Right cardiac atrium (tissue), 5 donors: ENCODE results near the gene KAZN. TPM values are rescaled to one million over a fixed set of nuclear protein-coding genes. Genes with fewer than 3 reads are reported as not detected.
"Not testable (repeated sequence)": the region's sequence is repeated elsewhere in the genome, so short reads cannot be mapped to it uniquely, and the experiment has no call there.

ENCODE experiments used
- ATAC-seq, 2 donors: fragments of 200-7000 bp; cut with Tn5 transposase; one replicate each; pipeline versions ENCODE4 v1.8.0 to v1.9.1; 2020; ENCODE audit warnings: moderate library complexity in 2 of 2, mild to moderate bottlenecking in 1 of 2
- DNase-seq, 3 donors: peaks; one replicate each; pipeline ENCODE4 v3.0.0-alpha.2; 2020
- H3K27ac ChIP-seq: one replicate; pipeline ENCODE4 v1.5.1; 2013; ENCODE audit warnings: mild to moderate bottlenecking, low read length, control low read depth, moderate library complexity
- H3K27me3 ChIP-seq: one replicate; pipeline ENCODE4 v1.6.1; 2013; ENCODE audit not compliant: control insufficient read depth, insufficient read depth
- H3K4me1 ChIP-seq: one replicate; pipeline ENCODE4 v1.6.1; 2013; ENCODE audit warnings: low read length; ENCODE audit not compliant: control insufficient read depth, insufficient read depth
- H3K4me3 ChIP-seq: one replicate; pipeline ENCODE4 v1.5.1; 2013; ENCODE audit warnings: low read length, control low read depth
- H3K9me3 ChIP-seq: one replicate; pipeline ENCODE4 v1.6.1; 2013; ENCODE audit warnings: low read length; ENCODE audit not compliant: control insufficient read depth
- WGBS: extraction: QIAGEN DNeasy Blood & Tissue Kit; methylation state at CpG from one replicate; pipeline ENCODE4 v1.1.7; 2013; 5-methylcytosine and 5-hydroxymethylcytosine counted together
- intact Hi-C, 4 donors: fragments of 100-400 bp; cut with DNase I; formaldehyde crosslinking; loops; one replicate each; pipeline versions ENCODE4 v1.11.0 to v1.14.0; 2022 to 2023
- polyA plus RNA-seq: library from polyadenylated mRNA; stranded (reverse); fragments of 200-250 nt; gene quantifications from one replicate; pipeline ENCODE4 v1.2.3, GENCODE V29; 2013
- total RNA-seq, 4 donors: library from RNA; stranded (reverse); fragmentation: NEBNext Ultra II Directional; extraction: Animal tissue kit (Norgen Biotek cat#: 25700); gene quantifications; one replicate each; pipeline ENCODE4 v1.2.1, GENCODE V29; 2021
- donor health status: healthy with polysubstance abuse.
- donor health status: DM: no; HTN: yes; CAD: no.
- donor health status: DM: no; HTN: no; CAD: no.
- donor health status: DM: no; HTN: yes; CAD: no; lungs with severe emphysema.
- donor health status: DM: yes; HTN: yes; CAD: no.

KAZN gene
- total and polyA plus RNA-seq, 5 donors = 3.7 to 14.9 (median 12.7) TPM

GRCh38 chr1:14954930-14955329 lies 356.4 kb downstream of the KAZN start:
- DNase-seq (no peak), ATAC-seq (no peak)
- no peaks in the 10 kb centered on the region for H3K27me3 ChIP-seq
- intact Hi-C loops = no loop called here
- H3K9me3 ChIP-seq = no peaks in the 10 kb centered on the region
- 98% methylated on average over 10 of the region's 10 CpGs for WGBS
- H3K27ac ChIP-seq = no peak overlapping the region
- no peaks in the 10 kb centered on the region for H3K4me1 ChIP-seq
- no peak overlapping the region for H3K4me3 ChIP-seq

GRCh38 chr1:14955402-14955801 lies 356.9 kb downstream of the KAZN start:
- Histone ChIP-seq H3K27me3 (no peaks in the 10 kb centered on the region), H3K4me3 (no peak overlapping the region), H3K27ac (no peak overlapping the region), H3K9me3 (no peaks in the 10 kb centered on the region), H3K4me1 (no peaks in the 10 kb centered on the region)
- DNase-seq (no peak), ATAC-seq (no peak)
- intact Hi-C loops = no loop called here
- WGBS = 96% methylated on average over 5 of the region's 5 CpGs

- intact Hi-C loops = no loop called here
- H3K9me3 ChIP-seq = no peaks in the 10 kb centered on the region
- no peak overlapping the region for H3K4me3 ChIP-seq
- no peak overlapping the region for H3K27ac ChIP-seq
- no peaks in the 10 kb centered on the region for H3K27me3 ChIP-seq
- ATAC-seq (no peak), DNase-seq (no peak)
- no peaks in the 10 kb centered on the region for H3K4me1 ChIP-seq
- WGBS = 32% methylated on average over 4 of the region's 4 CpGs
These were observed 357.5 kb downstream of the KAZN start for GRCh38 chr1:14955976-14956375.

- Histone ChIP-seq H3K4me3 (no peak overlapping the region), H3K27me3 (no peaks in the 10 kb centered on the region), H3K9me3 (no peaks in the 10 kb centered on the region), H3K27ac (no peak overlapping the region), H3K4me1 (no peaks in the 10 kb centered on the region)
- WGBS = 76% methylated on average over 11 of the region's 11 CpGs
- intact Hi-C loops = no loop called here
- ATAC-seq (no peak), DNase-seq (no peak)
These were observed 358.2 kb downstream of the KAZN start for GRCh38 chr1:14956579-14957195.

GRCh38 chr1:14957375-14958098 lies 359.1 kb downstream of the KAZN start:
- DNase-seq (no peak), ATAC-seq (no peak)
- no peaks in the 10 kb centered on the region for H3K4me1 ChIP-seq
- no peaks in the 10 kb centered on the region for H3K27me3 ChIP-seq
- H3K4me3 ChIP-seq = no peak overlapping the region
- intact Hi-C loops = no loop called here
- no peak overlapping the region for H3K27ac ChIP-seq
- H3K9me3 ChIP-seq = no peaks in the 10 kb centered on the region
- WGBS = 91% methylated on average over 33 of the region's 33 CpGs

GRCh38 chr1:14958249-14959058 lies 360.0 kb downstream of the KAZN start:
- Histone ChIP-seq H3K9me3 (no peaks in the 10 kb centered on the region), H3K4me3 (no peak overlapping the region), H3K4me1 (no peaks in the 10 kb centered on the region), H3K27me3 (no peaks in the 10 kb centered on the region), H3K27ac (no peak overlapping the region)
- no peak for ATAC-seq
- intact Hi-C loops = no loop called here
- 87% methylated on average over 19 of the region's 19 CpGs for WGBS
- DNase-seq = no peak

GRCh38 chr1:14959059-14959694 lies 360.7 kb downstream of the KAZN start:
- no peak for DNase-seq
- intact Hi-C loops = no loop called here

GRCh38 chr1:14961661-14962267 lies 363.3 kb downstream of the KAZN start:
- H3K4me1 ChIP-seq = no peaks in the 10 kb centered on the region
- intact Hi-C loops = no loop called here
- H3K4me3 ChIP-seq = no peak overlapping the region
- DNase-seq = peak in 1 of 3 donors; percentile 75
- peak; percentile 47 to 57 for ATAC-seq
- H3K9me3 ChIP-seq = no peaks in the 10 kb centered on the region
- 78% methylated on average over 3 of the region's 3 CpGs for WGBS
- no peaks in the 10 kb centered on the region for H3K27me3 ChIP-seq
- no peak overlapping the region for H3K27ac ChIP-seq

More at GRCh38 chr1:14959059-14959694, 360.7 kb downstream of the KAZN start:
- H3K27ac ChIP-seq = no peak overlapping the region
- no peaks in the 10 kb centered on the region for H3K27me3 ChIP-seq
- no peaks in the 10 kb centered on the region for H3K9me3 ChIP-seq
- no peaks in the 10 kb centered on the region for H3K4me1 ChIP-seq
- H3K4me3 ChIP-seq = no peak overlapping the region
- no peak for ATAC-seq
- WGBS = 92% methylated on average over 14 of the region's 14 CpGs

- WGBS = 87% methylated on average over 7 of the region's 7 CpGs
- no peaks in the 10 kb centered on the region for H3K4me1 ChIP-seq
- no peaks in the 10 kb centered on the region for H3K27me3 ChIP-seq
- DNase-seq (no peak), ATAC-seq (no peak)
- H3K9me3 ChIP-seq = no peaks in the 10 kb centered on the region
- intact Hi-C loops = no loop called here
- H3K4me3 ChIP-seq = no peak overlapping the region
- no peak overlapping the region for H3K27ac ChIP-seq
These were observed 363.9 kb downstream of the KAZN start for GRCh38 chr1:14962407-14962806.

- ATAC-seq, H3K27me3 ChIP-seq, DNase-seq, H3K4me1 ChIP-seq, H3K4me3 ChIP-seq, H3K9me3 ChIP-seq, H3K27ac ChIP-seq, intact Hi-C loops: not testable (repeated sequence)
- WGBS = 94% methylated on average over 10 of the region's 10 CpGs
These were observed 365.6 kb downstream of the KAZN start for GRCh38 chr1:14963791-14964710.
